Measurements from ENCODE around the gene OR4B1. TPM values are rescaled to one million over a fixed set of nuclear protein-coding genes. Genes with fewer than 3 reads are reported as not detected.

The OR4B1 gene
- total RNA-seq, 1 donor from 2014 or later: not detected

- Mint-ChIP-seq H3K4me1 (no peaks in the 10 kb centered on the region), H3K9me3 (peaks cover 17% of the 10 kb centered on the region), H3K27me3 (ENCODE audit: low read depth) (no peaks in the 10 kb centered on the region), H3K4me3 (no peak within 1 kb of the TSS), H3K27ac (ENCODE audit: unreplicated experiment) (no peak within 1 kb of the TSS), H3K36me3 (ENCODE audit: low read depth) (no peaks in the 10 kb centered on the region)
- no peak for DNase-seq (ENCODE audit: low read depth, low spot score)
- TF ChIP-seq CTCF (conservative IDR thresholded peaks at IDR 0.05): no peak
These were observed 46.9 kb downstream of the OR4B1 start, which contains the start of gene OR4X1 for GRCh38 chr11:48263423-48263911. Gene OR4X1 (plus strand): TSS chr11:48263861. CDS start chr11:48263861, 0 bp downstream.

Other genes with a start within 250 kb of the OR4B1 start
- gene PTPRJ, start 236.3 kb upstream of the OR4B1 start, total RNA-seq: 24.3 and 25.5 TPM in 2 replicates
- not detected in 2 replicates for gene OR4X2, start 28.3 kb downstream of the OR4B1 start, total RNA-seq
- not detected in 2 replicates for gene OR4X1, start 47.1 kb downstream of the OR4B1 start, total RNA-seq
- gene OR4S1, start 89.4 kb downstream of the OR4B1 start, total RNA-seq: not detected in 2 replicates
- gene OR4C3, start 108.1 kb downstream of the OR4B1 start, total RNA-seq: not detected in 2 replicates
- gene OR4C5, start 149.7 kb downstream of the OR4B1 start, total RNA-seq: not detected in 2 replicates